ENCODE results near the gene PHYKPL.

PHYKPL gene

GRCh38 chr5:178192787-178193186 is 39.8 kb downstream of the PHYKPL start:
- Mint-ChIP-seq H3K36me3 (ENCODE audit: low read depth) (no peaks in the 10 kb centered on the region), H3K9me3 (no peaks in the 10 kb centered on the region), H3K4me1 (ENCODE audit: low read depth) (peaks cover 12% of the 10 kb centered on the region), H3K27me3 (peaks cover 6% of the 10 kb centered on the region), H3K4me3 (no peak overlapping the region), H3K27ac (no peak overlapping the region)

- Mint-ChIP-seq H3K9me3 (no peaks in the 10 kb centered on the region), H3K4me1 (ENCODE audit: low read depth) (peaks cover 12% of the 10 kb centered on the region), H3K36me3 (ENCODE audit: low read depth) (no peaks in the 10 kb centered on the region), H3K27ac (no peak overlapping the region), H3K4me3 (no peak overlapping the region), H3K27me3 (peaks cover 6% of the 10 kb centered on the region)
Observed at GRCh38 chr5:178192244-178192643, 40.4 kb downstream of the PHYKPL start.

- Mint-ChIP-seq H3K4me1 (ENCODE audit: low read depth) (peaks cover 12% of the 10 kb centered on the region), H3K36me3 (ENCODE audit: low read depth) (no peaks in the 10 kb centered on the region), H3K9me3 (no peaks in the 10 kb centered on the region), H3K4me3 (no peak overlapping the region), H3K27me3 (peaks cover 6% of the 10 kb centered on the region), H3K27ac (no peak overlapping the region)
Observed at GRCh38 chr5:178191661-178192060, 40.9 kb downstream of the PHYKPL start.

GRCh38 chr5:178189433-178189832 is 43.2 kb downstream of the PHYKPL start:
- Mint-ChIP-seq H3K9me3 (no peaks in the 10 kb centered on the region), H3K36me3 (ENCODE audit: low read depth) (no peaks in the 10 kb centered on the region), H3K4me3 (no peak overlapping the region), H3K27me3 (peaks cover 6% of the 10 kb centered on the region), H3K27ac (no peak overlapping the region), H3K4me1 (ENCODE audit: low read depth) (peaks cover 12% of the 10 kb centered on the region)

- Mint-ChIP-seq H3K4me1 (ENCODE audit: low read depth) (peaks cover 6% of the 10 kb centered on the region), H3K27ac (no peak within 1 kb of the TSS), H3K9me3 (no peaks in the 10 kb centered on the region), H3K36me3 (ENCODE audit: low read depth) (no peaks in the 10 kb centered on the region), H3K4me3 (no peak within 1 kb of the TSS), H3K27me3 (no peaks in the 10 kb centered on the region)
Observed at GRCh38 chr5:178187014-178187413, 45.6 kb downstream of the PHYKPL start, which contains the start of gene GMCL2. GMCL2 (minus strand) TSS chr5:178187371; CDS start chr5:178187299, 72 bp downstream.

- H3K9me3 Mint-ChIP-seq: no peaks in the 10 kb centered on the region
- no peak overlapping the region for H3K4me3 Mint-ChIP-seq
- no peak overlapping the region for H3K27ac Mint-ChIP-seq
- peaks cover 7% of the 10 kb centered on the region for H3K4me1 Mint-ChIP-seq (ENCODE audit: low read depth)
- no peaks in the 10 kb centered on the region for H3K27me3 Mint-ChIP-seq
- H3K36me3 Mint-ChIP-seq (ENCODE audit: low read depth): no peaks in the 10 kb centered on the region
Observed at GRCh38 chr5:178186427-178186826, 46.2 kb downstream of the PHYKPL start.

GRCh38 chr5:178182158-178182876 is 50.3 kb downstream of the PHYKPL start:
- Mint-ChIP-seq H3K27me3 (peaks cover 3% of the 10 kb centered on the region), H3K9me3 (no peaks in the 10 kb centered on the region), H3K4me3 (no peak overlapping the region), H3K36me3 (ENCODE audit: low read depth) (no peaks in the 10 kb centered on the region), H3K4me1 (ENCODE audit: low read depth) (peaks cover 7% of the 10 kb centered on the region), H3K27ac (no peak overlapping the region)

GRCh38 chr5:178180141-178180863 is 52.3 kb downstream of the PHYKPL start:
- no peaks in the 10 kb centered on the region for H3K36me3 Mint-ChIP-seq (ENCODE audit: low read depth)
- H3K9me3 Mint-ChIP-seq: no peaks in the 10 kb centered on the region
- no peak overlapping the region for H3K4me3 Mint-ChIP-seq
- peaks cover 3% of the 10 kb centered on the region for H3K27me3 Mint-ChIP-seq
- H3K4me1 Mint-ChIP-seq (ENCODE audit: low read depth): peaks cover 7% of the 10 kb centered on the region
- no peak overlapping the region for H3K27ac Mint-ChIP-seq

- peaks cover 3% of the 10 kb centered on the region for H3K27me3 Mint-ChIP-seq
- H3K4me1 Mint-ChIP-seq (ENCODE audit: low read depth): peaks cover 7% of the 10 kb centered on the region
- H3K9me3 Mint-ChIP-seq: no peaks in the 10 kb centered on the region
- H3K4me3 Mint-ChIP-seq: no peak overlapping the region
- no peak overlapping the region for H3K27ac Mint-ChIP-seq
- no peaks in the 10 kb centered on the region for H3K36me3 Mint-ChIP-seq (ENCODE audit: low read depth)
Observed at GRCh38 chr5:178177569-178177968, 55.0 kb downstream of the PHYKPL start.

- Mint-ChIP-seq H3K4me3 (no peak overlapping the region), H3K36me3 (ENCODE audit: low read depth) (no peaks in the 10 kb centered on the region), H3K27ac (no peak overlapping the region), H3K4me1 (ENCODE audit: low read depth) (no peaks in the 10 kb centered on the region), H3K27me3 (peaks cover 3% of the 10 kb centered on the region), H3K9me3 (no peaks in the 10 kb centered on the region)
Observed at GRCh38 chr5:178176791-178177190, 55.8 kb downstream of the PHYKPL start.

GRCh38 chr5:178174456-178174855 is 58.1 kb downstream of the PHYKPL start:
- no peak overlapping the region for H3K4me3 Mint-ChIP-seq
- H3K27me3 Mint-ChIP-seq: no peaks in the 10 kb centered on the region
- H3K27ac Mint-ChIP-seq: no peak overlapping the region
- no peaks in the 10 kb centered on the region for H3K36me3 Mint-ChIP-seq (ENCODE audit: low read depth)
- no peaks in the 10 kb centered on the region for H3K4me1 Mint-ChIP-seq (ENCODE audit: low read depth)
- H3K9me3 Mint-ChIP-seq: no peaks in the 10 kb centered on the region

- H3K9me3 Mint-ChIP-seq: no peaks in the 10 kb centered on the region
- H3K4me3 Mint-ChIP-seq: no peak overlapping the region
- no peaks in the 10 kb centered on the region for H3K4me1 Mint-ChIP-seq (ENCODE audit: low read depth)
- H3K27me3 Mint-ChIP-seq: no peaks in the 10 kb centered on the region
- no peaks in the 10 kb centered on the region for H3K36me3 Mint-ChIP-seq (ENCODE audit: low read depth)
- H3K27ac Mint-ChIP-seq: no peak overlapping the region
Observed at GRCh38 chr5:178170455-178170854, 62.1 kb downstream of the PHYKPL start.

GRCh38 chr5:178165581-178165980 is 67.0 kb downstream of the PHYKPL start:
- peaks cover 6% of the 10 kb centered on the region for H3K27me3 Mint-ChIP-seq
- no peak overlapping the region for H3K4me3 Mint-ChIP-seq
- peaks cover 8% of the 10 kb centered on the region for H3K4me1 Mint-ChIP-seq (ENCODE audit: low read depth)
- H3K36me3 Mint-ChIP-seq (ENCODE audit: low read depth): no peaks in the 10 kb centered on the region
- H3K9me3 Mint-ChIP-seq: no peaks in the 10 kb centered on the region
- H3K27ac Mint-ChIP-seq: no peak overlapping the region

GRCh38 chr5:178163772-178164735 is 68.5 kb downstream of the PHYKPL start:
- H3K27me3 Mint-ChIP-seq: peaks cover 6% of the 10 kb centered on the region
- H3K9me3 Mint-ChIP-seq: no peaks in the 10 kb centered on the region
- no peak overlapping the region for H3K27ac Mint-ChIP-seq
- H3K36me3 Mint-ChIP-seq (ENCODE audit: low read depth): no peaks in the 10 kb centered on the region
- H3K4me1 Mint-ChIP-seq (ENCODE audit: low read depth): peaks cover 8% of the 10 kb centered on the region
- H3K4me3 Mint-ChIP-seq: peak overlapping the region; percentile 23

- Mint-ChIP-seq H3K9me3 (no peaks in the 10 kb centered on the region), H3K4me3 (no peak overlapping the region), H3K27ac (no peak overlapping the region), H3K36me3 (ENCODE audit: low read depth) (no peaks in the 10 kb centered on the region), H3K27me3 (peaks cover 6% of the 10 kb centered on the region), H3K4me1 (ENCODE audit: low read depth) (peaks cover 8% of the 10 kb centered on the region)
Observed at GRCh38 chr5:178162481-178162880, 70.1 kb downstream of the PHYKPL start.
